A673 (cell line): ENCODE results near the gene TMEM63B.

Source experiments
- CTCF ChIP-seq: fragments of 300-800, 200-600 bp; sonication (generic); conservative IDR thresholded peaks from 2 replicates; pipeline ENCODE4 v1.5.1; 2017; ENCODE audit warnings: low read depth, mild to moderate bottlenecking, antibody characterized with exemption, low read length, moderate library complexity, mixed read lengths
- EZH2 ChIP-seq: fragments of 200-600 bp; sonication (generic); IDR thresholded peaks from 2 replicates; pipeline ENCODE4 v1.6.1; 2017; ENCODE audit warnings: borderline replicate concordance, low read depth, mild to moderate bottlenecking, mixed read lengths, antibody characterized with exemption, low read length; ENCODE audit not compliant: poor library complexity, severe bottlenecking

GRCh38 chr6:44162876-44163625 lies 35.7 kb downstream of the TMEM63B start:
- TF ChIP-seq EZH2 (no peak), CTCF (no peak)
